ENCODE results near the gene ASTN2.

ASTN2 gene

GRCh38 chr9:116749772-116750171, 665.1 kb downstream of the ASTN2 start:
- ATAC-seq (replicated peaks; ENCODE audit: extremely low read depth, poor library complexity, severe bottlenecking) (no peak), DNase-seq (ENCODE audit: low spot score in 2 of 2) (no peak)
- no peak overlapping the region for H3K27ac Mint-ChIP-seq (ENCODE audit: low read depth)
- peaks cover 44% of the 10 kb centered on the region for H3K27me3 Mint-ChIP-seq
- no peaks in the 10 kb centered on the region for H3K36me3 Mint-ChIP-seq (ENCODE audit: insufficient read depth)
- H3K4me3 Mint-ChIP-seq = no peak overlapping the region
- peaks cover 6% of the 10 kb centered on the region for H3K4me1 Mint-ChIP-seq
- no peaks in the 10 kb centered on the region for H3K9me3 Mint-ChIP-seq

GRCh38 chr9:116749176-116749575, 665.7 kb downstream of the ASTN2 start:
- no peaks in the 10 kb centered on the region for H3K36me3 Mint-ChIP-seq (ENCODE audit: insufficient read depth)
- H3K27me3 Mint-ChIP-seq = peaks cover 44% of the 10 kb centered on the region
- no peaks in the 10 kb centered on the region for H3K9me3 Mint-ChIP-seq
- DNase-seq (ENCODE audit: low spot score in 2 of 2) (no peak), ATAC-seq (replicated peaks; ENCODE audit: extremely low read depth, poor library complexity, severe bottlenecking) (no peak)
- H3K4me1 Mint-ChIP-seq = peaks cover 6% of the 10 kb centered on the region
- no peak overlapping the region for H3K4me3 Mint-ChIP-seq
- no peak overlapping the region for H3K27ac Mint-ChIP-seq (ENCODE audit: low read depth)

- no peak overlapping the region for H3K4me3 Mint-ChIP-seq
- H3K4me1 Mint-ChIP-seq = peaks cover 4% of the 10 kb centered on the region
- H3K27me3 Mint-ChIP-seq = peaks cover 26% of the 10 kb centered on the region
- H3K27ac Mint-ChIP-seq (ENCODE audit: low read depth) = no peak overlapping the region
- H3K9me3 Mint-ChIP-seq = no peaks in the 10 kb centered on the region
- DNase-seq (ENCODE audit: low spot score in 2 of 2) = no peak
- no peaks in the 10 kb centered on the region for H3K36me3 Mint-ChIP-seq (ENCODE audit: insufficient read depth)
- no peak for ATAC-seq (replicated peaks; ENCODE audit: extremely low read depth, poor library complexity, severe bottlenecking)
Observed at GRCh38 chr9:116741742-116742141, 673.1 kb downstream of the ASTN2 start.

GRCh38 chr9:116741086-116741740, 673.6 kb downstream of the ASTN2 start:
- peaks cover 21% of the 10 kb centered on the region for H3K27me3 Mint-ChIP-seq
- H3K27ac Mint-ChIP-seq (ENCODE audit: low read depth) = no peak overlapping the region

GRCh38 chr9:116737152-116737546, 677.7 kb downstream of the ASTN2 start:
- Mint-ChIP-seq H3K4me3 (no peak overlapping the region), H3K27ac (ENCODE audit: low read depth) (no peak overlapping the region), H3K27me3 (peaks cover 15% of the 10 kb centered on the region), H3K4me1 (peaks cover 6% of the 10 kb centered on the region), H3K9me3 (no peaks in the 10 kb centered on the region), H3K36me3 (ENCODE audit: insufficient read depth) (no peaks in the 10 kb centered on the region)
- DNase-seq (ENCODE audit: low spot score in 2 of 2) (peak in 1 of 2 donors; percentile 14), ATAC-seq (replicated peaks; ENCODE audit: extremely low read depth, poor library complexity, severe bottlenecking) (no peak)

More at GRCh38 chr9:116741086-116741740, 673.6 kb downstream of the ASTN2 start:
- ATAC-seq (replicated peaks; ENCODE audit: extremely low read depth, poor library complexity, severe bottlenecking) = no peak
- H3K9me3 Mint-ChIP-seq = no peaks in the 10 kb centered on the region
- H3K4me1 Mint-ChIP-seq = peaks cover 6% of the 10 kb centered on the region
- DNase-seq (ENCODE audit: low spot score in 2 of 2) = no peak
- H3K36me3 Mint-ChIP-seq (ENCODE audit: insufficient read depth) = no peaks in the 10 kb centered on the region
- H3K4me3 Mint-ChIP-seq = no peak overlapping the region

- no peaks in the 10 kb centered on the region for H3K36me3 Mint-ChIP-seq (ENCODE audit: insufficient read depth)
- H3K4me3 Mint-ChIP-seq = no peak overlapping the region
Observed at GRCh38 chr9:116736399-116737151, 678.3 kb downstream of the ASTN2 start.

GRCh38 chr9:116733010-116733641, 681.7 kb downstream of the ASTN2 start:
- H3K27ac Mint-ChIP-seq (ENCODE audit: low read depth) = no peak overlapping the region
- no peaks in the 10 kb centered on the region for H3K36me3 Mint-ChIP-seq (ENCODE audit: insufficient read depth)
- H3K4me3 Mint-ChIP-seq = no peak overlapping the region
- DNase-seq (ENCODE audit: low spot score in 2 of 2) (no peak), ATAC-seq (replicated peaks; ENCODE audit: extremely low read depth, poor library complexity, severe bottlenecking) (no peak)
- H3K4me1 Mint-ChIP-seq = peaks cover 6% of the 10 kb centered on the region
- H3K9me3 Mint-ChIP-seq = no peaks in the 10 kb centered on the region
- peaks cover 24% of the 10 kb centered on the region for H3K27me3 Mint-ChIP-seq

More at GRCh38 chr9:116736399-116737151, 678.3 kb downstream of the ASTN2 start:
- H3K27me3 Mint-ChIP-seq = peaks cover 18% of the 10 kb centered on the region
- ATAC-seq (replicated peaks; ENCODE audit: extremely low read depth, poor library complexity, severe bottlenecking) (no peak), DNase-seq (ENCODE audit: low spot score in 2 of 2) (no peak)
- no peaks in the 10 kb centered on the region for H3K9me3 Mint-ChIP-seq
- no peak overlapping the region for H3K27ac Mint-ChIP-seq (ENCODE audit: low read depth)
- peaks cover 6% of the 10 kb centered on the region for H3K4me1 Mint-ChIP-seq

- ATAC-seq (replicated peaks; ENCODE audit: extremely low read depth, poor library complexity, severe bottlenecking) (no peak), DNase-seq (ENCODE audit: low spot score in 2 of 2) (no peak)
- Mint-ChIP-seq H3K4me1 (peaks cover 5% of the 10 kb centered on the region), H3K27ac (ENCODE audit: low read depth) (no peak overlapping the region), H3K27me3 (peaks cover 24% of the 10 kb centered on the region), H3K4me3 (no peak overlapping the region), H3K36me3 (ENCODE audit: insufficient read depth) (no peaks in the 10 kb centered on the region), H3K9me3 (no peaks in the 10 kb centered on the region)
Observed at GRCh38 chr9:116726602-116727001, 688.3 kb downstream of the ASTN2 start.

GRCh38 chr9:116724123-116724522, 690.7 kb downstream of the ASTN2 start:
- no peak overlapping the region for H3K4me3 Mint-ChIP-seq
- peaks cover 5% of the 10 kb centered on the region for H3K4me1 Mint-ChIP-seq
- peaks cover 19% of the 10 kb centered on the region for H3K27me3 Mint-ChIP-seq
- no peaks in the 10 kb centered on the region for H3K9me3 Mint-ChIP-seq
- no peak overlapping the region for H3K27ac Mint-ChIP-seq (ENCODE audit: low read depth)
- H3K36me3 Mint-ChIP-seq (ENCODE audit: insufficient read depth) = no peaks in the 10 kb centered on the region
- DNase-seq (ENCODE audit: low spot score in 2 of 2) (no peak), ATAC-seq (replicated peaks; ENCODE audit: extremely low read depth, poor library complexity, severe bottlenecking) (no peak)

- DNase-seq (ENCODE audit: low spot score in 2 of 2) (no peak), ATAC-seq (replicated peaks; ENCODE audit: extremely low read depth, poor library complexity, severe bottlenecking) (no peak)
- no peaks in the 10 kb centered on the region for H3K9me3 Mint-ChIP-seq
- H3K4me3 Mint-ChIP-seq = no peak overlapping the region
- peaks cover 2% of the 10 kb centered on the region for H3K36me3 Mint-ChIP-seq (ENCODE audit: insufficient read depth)
- no peaks in the 10 kb centered on the region for H3K27me3 Mint-ChIP-seq
- H3K4me1 Mint-ChIP-seq = peaks cover 3% of the 10 kb centered on the region
- H3K27ac Mint-ChIP-seq (ENCODE audit: low read depth) = no peak overlapping the region
Observed at GRCh38 chr9:116721944-116722343, 692.9 kb downstream of the ASTN2 start.

- H3K4me3 Mint-ChIP-seq = no peak overlapping the region
- ATAC-seq (replicated peaks; ENCODE audit: extremely low read depth, poor library complexity, severe bottlenecking) (no peak), DNase-seq (ENCODE audit: low spot score in 2 of 2) (no peak)
- no peak overlapping the region for H3K27ac Mint-ChIP-seq (ENCODE audit: low read depth)
- peaks cover 2% of the 10 kb centered on the region for H3K36me3 Mint-ChIP-seq (ENCODE audit: insufficient read depth)
- H3K4me1 Mint-ChIP-seq = no peaks in the 10 kb centered on the region
- no peaks in the 10 kb centered on the region for H3K9me3 Mint-ChIP-seq
- H3K27me3 Mint-ChIP-seq = no peaks in the 10 kb centered on the region
Observed at GRCh38 chr9:116721411-116721810, 693.4 kb downstream of the ASTN2 start.

- Mint-ChIP-seq H3K36me3 (ENCODE audit: insufficient read depth) (peaks cover 2% of the 10 kb centered on the region), H3K4me3 (no peak overlapping the region), H3K4me1 (no peaks in the 10 kb centered on the region), H3K9me3 (no peaks in the 10 kb centered on the region), H3K27ac (ENCODE audit: low read depth) (no peak overlapping the region), H3K27me3 (no peaks in the 10 kb centered on the region)
- ATAC-seq (replicated peaks; ENCODE audit: extremely low read depth, poor library complexity, severe bottlenecking) = no peak
- no peak for DNase-seq (ENCODE audit: low spot score in 2 of 2)
Observed at GRCh38 chr9:116720111-116720510, 694.7 kb downstream of the ASTN2 start.

- Mint-ChIP-seq H3K9me3 (no peaks in the 10 kb centered on the region), H3K36me3 (ENCODE audit: insufficient read depth) (peaks cover 2% of the 10 kb centered on the region), H3K27me3 (no peaks in the 10 kb centered on the region), H3K27ac (ENCODE audit: low read depth) (no peak overlapping the region), H3K4me3 (no peak overlapping the region), H3K4me1 (no peaks in the 10 kb centered on the region)
- DNase-seq (ENCODE audit: low spot score in 2 of 2) (no peak), ATAC-seq (replicated peaks; ENCODE audit: extremely low read depth, poor library complexity, severe bottlenecking) (no peak)
Observed at GRCh38 chr9:116718111-116718510, 696.7 kb downstream of the ASTN2 start.

Data from central memory CD8-positive, alpha-beta T cell (primary cell).